Muscle of back (tissue), 11 donors: ENCODE results near the gene SLC19A3. TPM values are rescaled to one million over a fixed set of nuclear protein-coding genes. Genes with fewer than 3 reads are reported as not detected.
"Not testable (repeated sequence)": the region's sequence is repeated elsewhere in the genome, so short reads cannot be mapped to it uniquely, and the experiment has no call there.

Source experiments
- DNase-seq, 3 donors: peaks; one replicate each; pipeline versions ENCODE4 v3.0.0 to v3.0.0-alpha.2; 2013
- polyA plus RNA-seq, 10 donors: library from polyadenylated mRNA; unstranded; fragments of 120-200 nt; gene quantifications; one replicate each; pipeline ENCODE4 v1.2.1, GENCODE V29; 2013; ENCODE audit not compliant: insufficient read length in 10 of 10

The SLC19A3 gene
- polyA plus RNA-seq, 10 donors: 0.40 to 1.5 (median 0.75) TPM

- peak in 1 of 3 donors; percentile 4 for DNase-seq
Measured at GRCh38 chr2:227703961-227704360, 13.9 kb downstream of the SLC19A3 start.

- DNase-seq: peak in 1 of 3 donors; percentile 14
Measured at GRCh38 chr2:227703280-227703732, 14.5 kb downstream of the SLC19A3 start.

- no peak for DNase-seq
Measured at GRCh38 chr2:227701556-227701955, 16.3 kb downstream of the SLC19A3 start.

- DNase-seq: no peak
Measured at GRCh38 chr2:227696990-227697679, 20.7 kb downstream of the SLC19A3 start.

GRCh38 chr2:227687189-227687588 is 30.6 kb downstream of the SLC19A3 start:
- no peak for DNase-seq

GRCh38 chr2:227684258-227684657 is 33.6 kb downstream of the SLC19A3 start:
- no peak for DNase-seq

GRCh38 chr2:227677928-227678327 is 39.9 kb downstream of the SLC19A3 start:
- no peak for DNase-seq

- DNase-seq: no peak
Measured at GRCh38 chr2:227674485-227674884, 43.3 kb downstream of the SLC19A3 start.

GRCh38 chr2:227673620-227674019 is 44.2 kb downstream of the SLC19A3 start:
- not testable (repeated sequence) for DNase-seq

GRCh38 chr2:227671170-227671905 is 46.5 kb downstream of the SLC19A3 start:
- DNase-seq: no peak

GRCh38 chr2:227666631-227667170 is 51.1 kb downstream of the SLC19A3 start, which contains the start of gene SCYGR5:
SCYGR5 (plus strand) TSS chr2:227666804; CDS start chr2:227666804, 0 bp downstream.
- DNase-seq: not testable (repeated sequence)

GRCh38 chr2:227665189-227665940 is 52.5 kb downstream of the SLC19A3 start:
- no peak for DNase-seq

GRCh38 chr2:227661827-227662226 is 56.0 kb downstream of the SLC19A3 start:
- no peak for DNase-seq

- no peak for DNase-seq
Measured at GRCh38 chr2:227661025-227661649, 56.7 kb downstream of the SLC19A3 start.

- no peak for DNase-seq
Measured at GRCh38 chr2:227657199-227657845, 60.5 kb downstream of the SLC19A3 start.

- peak in 2 of 3 donors; percentile 7 to 56 for DNase-seq
Measured at GRCh38 chr2:227655454-227655853, 62.4 kb downstream of the SLC19A3 start.

GRCh38 chr2:227654426-227654825 is 63.4 kb downstream of the SLC19A3 start:
- DNase-seq: no peak

GRCh38 chr2:227653419-227653818 is 64.4 kb downstream of the SLC19A3 start:
- DNase-seq: no peak

GRCh38 chr2:227643990-227644551 is 73.8 kb downstream of the SLC19A3 start:
- no peak for DNase-seq

GRCh38 chr2:227642656-227643055 is 75.2 kb downstream of the SLC19A3 start:
- no peak for DNase-seq

- DNase-seq: no peak
Measured at GRCh38 chr2:227634201-227634600, 83.6 kb downstream of the SLC19A3 start.
